ENCODE measurements around the gene IL23R. TPM values are rescaled to one million over a fixed set of nuclear protein-coding genes. Genes with fewer than 3 reads are reported as not detected.

Gene IL23R
- total RNA-seq, 4 donors from 2014 or later, result 0.19 to 0.32 TPM; not detected in 2

- no peak for DNase-seq (ENCODE audit: low spot score)
- TF ChIP-seq, protein P1, sequence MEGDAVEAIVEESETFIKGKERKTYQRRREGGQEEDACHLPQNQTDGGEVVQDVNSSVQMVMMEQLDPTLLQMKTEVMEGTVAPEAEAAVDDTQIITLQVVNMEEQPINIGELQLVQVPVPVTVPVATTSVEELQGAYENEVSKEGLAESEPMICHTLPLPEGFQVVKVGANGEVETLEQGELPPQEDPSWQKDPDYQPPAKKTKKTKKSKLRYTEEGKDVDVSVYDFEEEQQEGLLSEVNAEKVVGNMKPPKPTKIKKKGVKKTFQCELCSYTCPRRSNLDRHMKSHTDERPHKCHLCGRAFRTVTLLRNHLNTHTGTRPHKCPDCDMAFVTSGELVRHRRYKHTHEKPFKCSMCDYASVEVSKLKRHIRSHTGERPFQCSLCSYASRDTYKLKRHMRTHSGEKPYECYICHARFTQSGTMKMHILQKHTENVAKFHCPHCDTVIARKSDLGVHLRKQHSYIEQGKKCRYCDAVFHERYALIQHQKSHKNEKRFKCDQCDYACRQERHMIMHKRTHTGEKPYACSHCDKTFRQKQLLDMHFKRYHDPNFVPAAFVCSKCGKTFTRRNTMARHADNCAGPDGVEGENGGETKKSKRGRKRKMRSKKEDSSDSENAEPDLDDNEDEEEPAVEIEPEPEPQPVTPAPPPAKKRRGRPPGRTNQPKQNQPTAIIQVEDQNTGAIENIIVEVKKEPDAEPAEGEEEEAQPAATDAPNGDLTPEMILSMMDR (IDR thresholded peaks at IDR 0.05), result no peak
- no peak for ATAC-seq (ENCODE audit: low FRiP score)
Measured at GRCh38 chr1:67214420-67215174, 48.3 kb downstream of the IL23R start.

DNA sequence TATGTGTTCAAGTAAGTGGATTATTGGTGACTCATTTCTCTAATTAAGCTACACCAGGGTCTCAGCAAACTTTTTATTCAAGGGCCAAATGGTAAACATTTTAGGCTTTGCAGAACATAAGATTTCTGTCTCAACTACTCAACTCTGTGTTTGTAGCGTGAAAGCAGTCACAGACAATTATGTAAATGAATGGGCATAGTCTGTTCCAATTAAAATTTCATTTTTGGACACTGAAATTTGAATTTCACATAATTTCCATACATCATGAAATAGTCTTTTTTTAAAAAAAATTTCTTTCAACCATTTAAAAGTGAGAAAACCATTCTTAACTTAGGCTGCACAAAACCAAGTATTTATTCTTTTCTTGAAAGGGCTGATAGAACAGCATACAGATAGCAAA is 50.1 kb downstream of the IL23R start:
- TF ChIP-seq, protein P1 (IDR thresholded peaks at IDR 0.05), result no peak
- ATAC-seq (ENCODE audit: low FRiP score) (no peak), DNase-seq (ENCODE audit: low spot score) (no peak)

DNA sequence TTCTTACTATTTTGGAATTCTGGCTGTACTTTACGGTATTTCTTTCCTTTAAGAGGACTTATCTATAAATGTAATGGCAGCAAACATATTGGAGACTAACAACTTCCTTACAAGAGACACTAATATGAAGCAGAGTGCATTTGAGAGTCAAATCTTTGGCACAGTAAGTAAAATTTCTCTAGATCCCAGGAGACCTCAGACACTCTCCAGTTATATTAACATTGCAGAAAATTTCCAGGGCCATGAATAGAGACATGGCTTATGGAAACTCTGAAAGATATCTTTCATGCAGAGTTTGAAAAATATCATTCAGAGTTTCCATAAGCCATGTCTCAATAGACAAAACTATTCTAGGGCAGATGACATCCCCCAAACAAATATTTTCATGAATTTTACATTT is 51.2 kb downstream of the IL23R start:
- ATAC-seq (ENCODE audit: low FRiP score) (no peak), DNase-seq (ENCODE audit: low spot score) (no peak)
- TF ChIP-seq, protein P1 (IDR thresholded peaks at IDR 0.05), result no peak

DNA sequence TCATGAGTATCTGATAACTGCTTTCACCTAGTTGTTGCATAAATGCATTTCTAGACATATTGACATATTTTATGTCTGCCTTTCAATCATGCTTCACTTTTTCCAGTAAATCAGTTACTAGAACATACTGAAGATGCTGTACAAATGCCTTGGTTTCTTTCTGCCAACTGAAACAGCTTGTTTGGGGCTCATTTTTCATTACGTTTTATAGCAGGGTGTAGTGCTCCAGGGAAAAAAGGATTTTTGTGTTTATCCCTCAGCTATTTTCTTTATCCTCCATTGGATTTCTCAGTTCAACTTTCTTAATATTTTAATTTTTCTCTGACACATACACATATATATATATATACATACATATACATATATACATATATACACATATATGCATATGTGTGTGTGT is 51.7 kb downstream of the IL23R start:
- TF ChIP-seq, protein P1 (IDR thresholded peaks at IDR 0.05), result no peak
- DNase-seq (ENCODE audit: low spot score) (no peak), ATAC-seq (ENCODE audit: low FRiP score) (no peak)

DNA sequence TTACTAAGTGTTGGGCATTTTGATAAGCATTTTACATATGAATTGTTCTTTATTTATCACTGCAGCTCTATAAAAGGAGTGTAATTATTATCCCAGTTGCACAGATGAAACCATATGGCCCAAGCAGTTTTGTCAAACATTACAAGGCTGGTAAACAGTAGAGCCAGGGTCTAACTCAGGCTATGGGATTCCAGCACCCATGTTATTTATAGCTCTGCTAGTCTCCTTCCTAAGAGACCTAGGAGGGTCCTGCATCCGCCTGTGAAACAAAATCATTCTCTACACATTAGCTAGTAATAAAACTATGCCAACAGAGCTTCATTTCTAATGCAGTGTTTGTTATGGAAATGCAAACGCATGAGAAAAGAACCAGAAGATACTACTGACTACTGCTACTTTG is 58.6 kb downstream of the IL23R start:
- TF ChIP-seq, protein P1 (IDR thresholded peaks at IDR 0.05), result no peak
- DNase-seq (ENCODE audit: low spot score), result no peak
- ATAC-seq (ENCODE audit: low FRiP score), result no peak

GRCh38 chr1:67226688-67227087 is 60.4 kb downstream of the IL23R start:
- ATAC-seq (ENCODE audit: low FRiP score) (no peak), DNase-seq (ENCODE audit: low spot score) (no peak)
- TF ChIP-seq, protein P1 (IDR thresholded peaks at IDR 0.05), result no peak

GRCh38 chr1:67227196-67227595 is 60.9 kb downstream of the IL23R start:
- TF ChIP-seq, protein P1 (IDR thresholded peaks at IDR 0.05), result no peak
- no peak for ATAC-seq (ENCODE audit: low FRiP score)
- DNase-seq (ENCODE audit: low spot score), result no peak

Measured in omental fat pad (tissue), 4 donors.